Kidney (tissue), 14 donors: ENCODE measurements around the gene UBE2D1. TPM values are rescaled to one million over a fixed set of nuclear protein-coding genes. Genes with fewer than 3 reads are reported as not detected.

Experiments
- DNase-seq, 5 donors: peaks; one replicate each; pipeline ENCODE4 v3.0.0-alpha.2; 2013 to 2020
- FAIRE-seq: peaks from 2 replicates; lab custom pipeline; 2012; peaks lifted over from hg19 to GRCh38; lab: Jason Lieb, UNC
- H3K27ac ChIP-seq, 2 donors: one replicate each; pipeline ENCODE4 v1.7.0; 2013; ENCODE audit warnings: low read depth in 2 of 2, low read length in 2 of 2, inconsistent platforms in 1 of 2
- H3K27me3 ChIP-seq: one replicate; pipeline ENCODE4 v1.7.1; 2013; ENCODE audit warnings: low read length, inconsistent platforms; ENCODE audit not compliant: control insufficient read depth, insufficient read depth
- H3K36me3 ChIP-seq, 3 donors: one replicate each; pipeline versions ENCODE4 v1.7.0 to v1.7.1; 2013; ENCODE audit warnings: low read length in 3 of 3, control low read depth in 1 of 3, inconsistent platforms in 1 of 3; ENCODE audit not compliant: insufficient read depth in 3 of 3, control insufficient read depth in 2 of 3
- H3K4me1 ChIP-seq, 3 donors: one replicate each; pipeline versions ENCODE4 v1.7.0 to v1.7.1; 2013; ENCODE audit warnings: low read length in 3 of 3, inconsistent platforms in 1 of 3, low read depth in 1 of 3; ENCODE audit not compliant: control insufficient read depth in 2 of 3, insufficient read depth in 2 of 3
- H3K4me3 ChIP-seq, 3 donors: one replicate each; pipeline versions ENCODE4 v1.7.0 to v1.8.1; 2013; ENCODE audit warnings: low read length in 3 of 3, control low read depth in 1 of 3, inconsistent platforms in 1 of 3
- H3K9ac ChIP-seq, 3 donors: one replicate each; pipeline versions ENCODE4 v1.7.0 to v1.7.1; 2013; ENCODE audit warnings: low read length in 3 of 3, control low read depth in 1 of 3, inconsistent platforms in 1 of 3
- H3K9me3 ChIP-seq, 3 donors: one replicate each; pipeline versions ENCODE4 v1.7.0 to v1.7.1; 2013; ENCODE audit warnings: low read length in 3 of 3, control low read depth in 1 of 3, inconsistent platforms in 1 of 3; ENCODE audit not compliant: control insufficient read depth in 2 of 3, insufficient read depth in 1 of 3
- CTCF ChIP-seq: IDR thresholded peaks from 3 replicates; pipeline ENCODE4 v1.5.1; 2012; ENCODE audit warnings: mild to moderate bottlenecking, moderate library complexity, borderline replicate concordance; ENCODE audit not compliant: insufficient read depth; ENCODE audit errors: extremely low read depth
- intact Hi-C: fragments of 100-400 bp; cut with DNase I; formaldehyde crosslinking; loops from one replicate; pipeline ENCODE4 v1.11.1; 2022
- polyA plus RNA-seq: library from polyadenylated mRNA; stranded (reverse); fragments of 350-450 nt; fragmentation: Illumina TruSeq; extraction: RNeasy Lipid Tissue Mini Kit (QIAGEN cat#74804); gene quantifications from one replicate; pipeline ENCODE4 v1.2.3, GENCODE V29; 2014; ENCODE audit warnings: low read depth, low replicate concordance; ENCODE audit not compliant: insufficient read depth
- total RNA-seq: library from RNA; stranded (reverse); fragmentation: NEBNext Ultra II Directional; extraction: Animal tissue kit (Norgen Biotek cat#: 25700); gene quantifications from one replicate; pipeline ENCODE4 v1.2.1, GENCODE V29; 2021
- donor health status: control.
- donor health status: control.
- donor health status: control.
- donor health status: control.
- donor health status: control.
- donor health status: DM: yes; HTN: yes; CAD: no.
- donor health status: Normal renal cell carcinoma (clear cell type).

UBE2D1 gene
- total and polyA plus RNA-seq, 2 donors from 2014 or later: 12.0 to 15.4 TPM

GRCh38 chr10:58322072-58322834, 12.6 kb upstream of the UBE2D1 start:
- H3K9me3 ChIP-seq: no peaks in the 10 kb centered on the region
- no peak overlapping the region for H3K9ac ChIP-seq
- no peaks in the 10 kb centered on the region for H3K36me3 ChIP-seq
- no peak overlapping the region for H3K4me3 ChIP-seq
- no peaks in the 10 kb centered on the region for H3K27me3 ChIP-seq
- intact Hi-C loops: no loop called here
- no peaks in the 10 kb centered on the region for H3K4me1 ChIP-seq
- DNase-seq (peak in 1 of 5 donors; percentile 9), FAIRE-seq (no peak)
- TF ChIP-seq CTCF: no peak
- no peak overlapping the region for H3K27ac ChIP-seq

- Histone ChIP-seq H3K4me3 (no peak overlapping the region), H3K9me3 (no peaks in the 10 kb centered on the region), H3K4me1 (no peaks in the 10 kb centered on the region), H3K27ac (no peak overlapping the region), H3K36me3 (no peaks in the 10 kb centered on the region), H3K9ac (no peak overlapping the region), H3K27me3 (no peaks in the 10 kb centered on the region)
- no peak for FAIRE-seq
- no peak for TF ChIP-seq CTCF
- DNase-seq: no peak
- intact Hi-C loops: no loop called here
These were observed 12.0 kb upstream of the UBE2D1 start for GRCh38 chr10:58322835-58323209.

- H3K4me1 ChIP-seq: no peaks in the 10 kb centered on the region
- intact Hi-C loops: no loop called here
- no peaks in the 10 kb centered on the region for H3K27me3 ChIP-seq
- no peaks in the 10 kb centered on the region for H3K9me3 ChIP-seq
- no peak overlapping the region for H3K9ac ChIP-seq
- peak; percentile 15 to 73 (median 28) for DNase-seq
- no peak overlapping the region for H3K27ac ChIP-seq
- H3K36me3 ChIP-seq: no peaks in the 10 kb centered on the region
- TF ChIP-seq CTCF: no peak
- no peak for FAIRE-seq
- H3K4me3 ChIP-seq: peak overlapping the region in 2 of 3 donors; percentile 3 to 19
These were observed 7.8 kb upstream of the UBE2D1 start for GRCh38 chr10:58326967-58327381.
